ENCODE results near the gene BEAN1. TPM values are rescaled to one million over a fixed set of nuclear protein-coding genes. Genes with fewer than 3 reads are reported as not detected.

Gene BEAN1
- polyA plus RNA-seq, 1 of the 3 experiments (the other 2 are of a cell fraction) = 0.07 TPM

GRCh38 chr16:66435896-66436295 is 8.8 kb downstream of the BEAN1 start (continued):
- TF ChIP-seq REST (IDR thresholded peaks at IDR 0.05; ENCODE audit: low read depth, low read length) (no peak), EZH2phosphoT487 (IDR thresholded peaks at IDR 0.05; ENCODE audit: borderline replicate concordance, low read depth) (no peak)

DNA sequence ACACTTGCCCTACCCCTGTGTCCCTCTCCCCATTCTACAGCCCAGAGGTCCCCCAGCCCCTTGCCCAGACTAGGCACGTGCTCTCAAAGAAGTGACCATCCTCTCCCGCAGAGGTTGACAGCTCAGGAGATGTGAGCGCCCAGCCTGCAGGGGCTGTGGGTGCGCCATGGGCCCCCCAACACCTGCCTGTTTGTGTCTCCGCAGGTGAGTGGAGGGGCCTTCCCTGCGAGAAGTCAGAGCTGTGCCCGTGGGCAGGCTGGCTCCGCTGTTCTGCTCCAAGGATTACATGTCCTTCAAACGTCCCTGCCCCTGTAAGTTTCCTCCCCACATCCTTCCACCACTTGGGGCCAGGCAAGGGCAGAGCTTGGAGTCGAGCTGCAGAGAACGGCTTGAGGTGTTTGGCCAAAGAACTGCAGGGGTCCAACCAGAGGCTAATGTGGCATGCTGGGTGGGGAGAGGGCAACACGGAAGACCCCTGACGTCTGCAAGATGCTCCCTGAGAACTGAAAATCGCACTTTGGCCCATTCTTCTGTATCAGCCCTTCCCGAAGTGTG is 10.4 kb downstream of the BEAN1 start:
- no peaks in the 10 kb centered on the region for H3K9me2 ChIP-seq
- H3F3A ChIP-seq (replicated peaks; ENCODE audit: insufficient read depth) = no peaks in the 10 kb centered on the region
- no peak overlapping the region for H3K27ac ChIP-seq (ENCODE audit: low read depth in 2 of 2, low read length in 1 of 2)
- ChIA-PET POLR2A (no interaction called here), CTCF (interaction anchor here (1.3 kb wide), 1 partner anchor 13 kb away, joined by 3 read pairs; no protein-coding TSS in a partner anchor)
- no peaks in the 10 kb centered on the region for H4K20me1 ChIP-seq (ENCODE audit: insufficient read depth)
- no peak overlapping the region for H2AFZ ChIP-seq (ENCODE audit: low read depth)
- DNase-seq = no peak
- H3K9ac ChIP-seq = no peak overlapping the region
- peaks cover 2% of the 10 kb centered on the region; the same call in 1 of the 2 replicates for H3K27me3 ChIP-seq (ENCODE audit: insufficient read depth)
- H3K4me3 ChIP-seq (ENCODE audit: low read depth in 2 of 2, low read length in 1 of 2) = no peak overlapping the region
- WGBS (ENCODE audit: low lambda C conversion rate) = 59% methylated on average over 8 of the region's 15 CpGs
- H3K79me2 ChIP-seq (ENCODE audit: insufficient read depth) = no peaks in the 10 kb centered on the region
- H3K4me1 ChIP-seq (ENCODE audit: control insufficient read depth in 1 of 2, insufficient read depth in 2 of 2, low read depth in 1 of 2, low read length in 1 of 2) = peaks cover 0 to 3% of the 10 kb centered on the region in 2 experiments; a peak in 1 of 4 replicates
- no peaks in the 10 kb centered on the region for H3K36me3 ChIP-seq (replicated peaks in 1 of 2; ENCODE audit: control insufficient read depth in 1 of 2, insufficient read depth in 2 of 2, low read length in 1 of 2)
- no peaks in the 10 kb centered on the region for H3K9me3 ChIP-seq
- TF ChIP-seq GATA2 (CRISPR knock-in tag; IDR thresholded peaks at IDR 0.05) (no peak), USF1 (IDR thresholded peaks at IDR 0.05; ENCODE audit: borderline replicate concordance, low read depth) (no peak), EP300 (IDR thresholded peaks at IDR 0.05; ENCODE audit: borderline replicate concordance in 1 of 2, low read depth in 1 of 2, low read length in 1 of 2) (no peak), TAF1 (IDR thresholded peaks at IDR 0.05; ENCODE audit: borderline replicate concordance, low read depth, low read length) (no peak), POLR2AphosphoS5 (IDR thresholded peaks at IDR 0.05; ENCODE audit: low read depth, low read length) (no peak), FOSL2 (IDR thresholded peaks at IDR 0.05; ENCODE audit: borderline replicate concordance, low read depth) (no peak), SMC3 (IDR thresholded peaks at IDR 0.05; ENCODE audit: low read depth, low read length) (no peak), CHD2 (IDR thresholded peaks at IDR 0.05; ENCODE audit: low read length, partially characterized antibody) (no peak), TEAD4 (IDR thresholded peaks at IDR 0.05; ENCODE audit: borderline replicate concordance, insufficient read depth) (no peak), MEF2A (IDR thresholded peaks at IDR 0.05; ENCODE audit: borderline replicate concordance, low read depth) (no peak), ELF1 (IDR thresholded peaks at IDR 0.05) (no peak), YY1 (IDR thresholded peaks at IDR 0.05; ENCODE audit: low read depth) (no peak), FOXM1 (IDR thresholded peaks at IDR 0.05; ENCODE audit: low read depth) (no peak), MXI1 (IDR thresholded peaks at IDR 0.05; ENCODE audit: low read depth, low read length) (no peak), NFIC (IDR thresholded peaks at IDR 0.05; ENCODE audit: borderline replicate concordance) (no peak), RCOR1 (IDR thresholded peaks at IDR 0.05; ENCODE audit: low read length) (no peak), EZH2phosphoT487 (IDR thresholded peaks at IDR 0.05; ENCODE audit: borderline replicate concordance, low read depth) (no peak), NRF1 (IDR thresholded peaks at IDR 0.05; ENCODE audit: low read depth, low read length) (no peak), PBX3 (IDR thresholded peaks at IDR 0.05) (no peak)
- TF ChIP-seq, protein P1, sequence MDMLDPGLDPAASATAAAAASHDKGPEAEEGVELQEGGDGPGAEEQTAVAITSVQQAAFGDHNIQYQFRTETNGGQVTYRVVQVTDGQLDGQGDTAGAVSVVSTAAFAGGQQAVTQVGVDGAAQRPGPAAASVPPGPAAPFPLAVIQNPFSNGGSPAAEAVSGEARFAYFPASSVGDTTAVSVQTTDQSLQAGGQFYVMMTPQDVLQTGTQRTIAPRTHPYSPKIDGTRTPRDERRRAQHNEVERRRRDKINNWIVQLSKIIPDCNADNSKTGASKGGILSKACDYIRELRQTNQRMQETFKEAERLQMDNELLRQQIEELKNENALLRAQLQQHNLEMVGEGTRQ (IDR thresholded peaks at IDR 0.05; ENCODE audit: borderline replicate concordance, low read depth, low read length) = no peak
- no peak overlapping the region for H3K4me2 ChIP-seq

Data from SK-N-SH (cell line).